ENCODE results near the gene HNF1B.

HNF1B gene

GRCh38 chr17:37671824-37672547 lies 72.9 kb downstream of the HNF1B start:
- no peak for DNase-seq (ENCODE audit: low spot score)

- DNase-seq (ENCODE audit: low spot score), result no peak
Measured at GRCh38 chr17:37671028-37671823, 73.6 kb downstream of the HNF1B start.

GRCh38 chr17:37667039-37667438 lies 77.8 kb downstream of the HNF1B start:
- no peak for DNase-seq (ENCODE audit: low spot score)

GRCh38 chr17:37664214-37664613 lies 80.6 kb downstream of the HNF1B start:
- no peak for DNase-seq (ENCODE audit: low spot score)

GRCh38 chr17:37662353-37662752 lies 82.5 kb downstream of the HNF1B start:
- no peak for DNase-seq (ENCODE audit: low spot score)

- no peak for DNase-seq (ENCODE audit: low spot score)
Measured at GRCh38 chr17:37661400-37662014, 83.4 kb downstream of the HNF1B start.

GRCh38 chr17:37659925-37660324 lies 84.9 kb downstream of the HNF1B start:
- no peak for DNase-seq (ENCODE audit: low spot score)

GRCh38 chr17:37657202-37657601 lies 87.7 kb downstream of the HNF1B start:
- DNase-seq (ENCODE audit: low spot score), result no peak

GRCh38 chr17:37651849-37652248 lies 93.0 kb downstream of the HNF1B start:
- DNase-seq (ENCODE audit: low spot score), result no peak

- no peak for DNase-seq (ENCODE audit: low spot score)
Measured at GRCh38 chr17:37650419-37651003, 94.3 kb downstream of the HNF1B start.

- DNase-seq (ENCODE audit: low spot score), result no peak
Measured at GRCh38 chr17:37648555-37648954, 96.3 kb downstream of the HNF1B start.

- no peak for DNase-seq (ENCODE audit: low spot score)
Measured at GRCh38 chr17:37647856-37648255, 97.0 kb downstream of the HNF1B start.

GRCh38 chr17:37643869-37644268 lies 101.0 kb downstream of the HNF1B start:
- no peak for DNase-seq (ENCODE audit: low spot score)

GRCh38 chr17:37643118-37643766 lies 101.6 kb downstream of the HNF1B start, which contains the start of gene DDX52:
TSS of gene DDX52 (minus strand) at chr17:37643446. CDS start at chr17:37643420, 26 bp downstream.
- peak; percentile 89 for DNase-seq (ENCODE audit: low spot score)

GRCh38 chr17:37642681-37643080 lies 102.2 kb downstream of the HNF1B start:
- no peak for DNase-seq (ENCODE audit: low spot score)

- no peak for DNase-seq (ENCODE audit: low spot score)
Measured at GRCh38 chr17:37640015-37640414, 104.8 kb downstream of the HNF1B start.

- no peak for DNase-seq (ENCODE audit: low spot score)
Measured at GRCh38 chr17:37637956-37638355, 106.9 kb downstream of the HNF1B start.
